H1 (cell line): Measurements from ENCODE around the gene SLC66A3. TPM values are rescaled to one million over a fixed set of nuclear protein-coding genes. Genes with fewer than 3 reads are reported as not detected.
A peak's percentile ranks its signal among the peaks of the same experiment; 100 is the strongest.

Source experiments
- CTCF ChIA-PET: fragments of 300-600 bp; sonication (Branson Sonifier 250); formaldehyde crosslinking; loops from one replicate; lab custom pipeline; 2021; ENCODE audit not compliant: partially characterized antibody; lab: Charles Lee
- POLR2A ChIA-PET: fragments of 300-600 bp; sonication (Branson Sonifier 250); formaldehyde crosslinking; loops from one replicate; lab custom pipeline; 2021; ENCODE audit warnings: inconsistent platforms; ENCODE audit not compliant: partially characterized antibody; lab: Charles Lee
- DNase-seq, 2 experiments: peaks; one replicate each; pipeline versions ENCODE4 v3.0.0 to v3.0.0-alpha.2; 2010 to 2022; ENCODE audit warnings: low spot score in 2 of 2, low read depth in 1 of 2, mixed read lengths in 1 of 2
- FAIRE-seq: peaks from 2 replicates; lab custom pipeline; 2011; peaks lifted over from hg19 to GRCh38; lab: Jason Lieb, UNC
- H2AFZ ChIP-seq: 2 replicates; pipeline ENCODE4 v1.8.1; 2012; ENCODE audit warnings: low read length, inconsistent platforms
- H2AK5ac ChIP-seq: 2 replicates; pipeline ENCODE4 v1.6.1; 2013; ENCODE audit warnings: low read depth, low read length
- H2BK120ac ChIP-seq: replicated peaks from 2 replicates; pipeline ENCODE3; 2013; ENCODE audit warnings: low read depth, low read length, inconsistent platforms
- H2BK12ac ChIP-seq: 2 replicates; pipeline ENCODE4 v1.6.1; 2013; ENCODE audit warnings: low read depth, low read length
- H2BK15ac ChIP-seq: 2 replicates; pipeline ENCODE4 v1.6.1; 2013; ENCODE audit warnings: low read length
- H2BK20ac ChIP-seq: 2 replicates; pipeline ENCODE4 v1.6.1; 2013; ENCODE audit warnings: low read length
- H2BK5ac ChIP-seq: 2 replicates; pipeline ENCODE4 v1.6.1; 2013; ENCODE audit warnings: low read depth, low read length
- H3K14ac ChIP-seq: 2 replicates; pipeline ENCODE4 v1.6.1; 2013; ENCODE audit warnings: inconsistent platforms; ENCODE audit not compliant: insufficient read length
- H3K18ac ChIP-seq: 2 replicates; pipeline ENCODE4 v1.6.1; 2013; ENCODE audit warnings: low read length; ENCODE audit errors: extremely low read depth
- H3K23ac ChIP-seq: 2 replicates; pipeline ENCODE4 v1.6.1; 2013; ENCODE audit warnings: inconsistent platforms; ENCODE audit not compliant: insufficient read length
- H3K23me2 ChIP-seq: 2 replicates; pipeline ENCODE4 v1.6.1; 2013; ENCODE audit warnings: low read depth, low read length
- H3K27ac ChIP-seq: 2 replicates; pipeline ENCODE4 v1.6.1; 2011; ENCODE audit warnings: low read depth, low read length, inconsistent platforms
- H3K27me3 ChIP-seq, 4 experiments: replicated peaks in 1 of 4; 1 replicate in 1 of 4; 2 replicates in 3 of 4; pipeline versions ENCODE4 v1.6.1 to v1.8.1; 2011 to 2013; ENCODE audit warnings: low read length in 3 of 4, mild to moderate bottlenecking in 3 of 4, inconsistent platforms in 2 of 4, mixed read lengths in 2 of 4, moderate library complexity in 1 of 4; ENCODE audit not compliant: control insufficient read depth in 3 of 4, insufficient read depth in 3 of 4; ENCODE audit errors: extremely low read depth in 1 of 4
- H3K36me3 ChIP-seq, 4 experiments: 2 replicates each; pipeline versions ENCODE4 v1.6.1 to v1.8.1; 2011 to 2013; ENCODE audit warnings: mild to moderate bottlenecking in 4 of 4, low read length in 3 of 4, moderate library complexity in 2 of 4, control low read depth in 1 of 4, inconsistent platforms in 1 of 4; ENCODE audit not compliant: insufficient read depth in 4 of 4, control insufficient read depth in 2 of 4
- H3K4ac ChIP-seq: replicated peaks from 2 replicates; pipeline ENCODE3; 2013; ENCODE audit warnings: low read length, low read depth, mixed read lengths, inconsistent platforms; ENCODE audit not compliant: insufficient read length
- H3K4me1 ChIP-seq, 4 experiments: replicated peaks in 1 of 4; 1 replicate in 1 of 4; 2 replicates in 3 of 4; pipeline versions ENCODE4 v1.6.1 to v1.8.1; 2011 to 2013; ENCODE audit warnings: low read length in 3 of 4, inconsistent platforms in 2 of 4, mixed read lengths in 1 of 4; ENCODE audit not compliant: insufficient read depth in 4 of 4, control insufficient read depth in 3 of 4
- H3K4me2 ChIP-seq, 2 experiments: 2 replicates each; pipeline versions ENCODE4 v1.6.1 to v1.8.1; 2011 to 2013; ENCODE audit warnings: low read depth in 2 of 2, low read length in 2 of 2, control low read depth in 1 of 2, inconsistent platforms in 1 of 2, mild to moderate bottlenecking in 1 of 2; ENCODE audit not compliant: insufficient read depth in 1 of 2
- H3K4me3 ChIP-seq, 4 experiments: fragments of 200-600, 300-600 bp in 1 of 4; sonication (generic), shearing (Covaris generic), sonication (Bioruptor Twin) in 1 of 4; 2 replicates each; pipeline versions ENCODE4 v1.5.1 to v1.8.1; 2011 to 2016; ENCODE audit warnings: low read length in 4 of 4, low read depth in 3 of 4, control low read depth in 2 of 4, inconsistent platforms in 2 of 4, mild to moderate bottlenecking in 2 of 4, mixed read lengths in 1 of 4, moderate library complexity in 1 of 4; ENCODE audit not compliant: insufficient read depth in 2 of 4; ENCODE audit errors: extremely low read depth in 1 of 4
- H3K56ac ChIP-seq: replicated peaks from 2 replicates; pipeline ENCODE3; 2013; ENCODE audit warnings: low read depth, mild to moderate bottlenecking, mixed read lengths, low read length, inconsistent platforms; ENCODE audit not compliant: insufficient read length
- H3K79me1 ChIP-seq: 2 replicates; pipeline ENCODE4 v1.6.1; 2013; ENCODE audit warnings: low read depth, low read length, control low read depth
- H3K79me2 ChIP-seq, 2 experiments: 2 replicates each; pipeline versions ENCODE4 v1.6.1 to v1.8.1; 2012 to 2013; ENCODE audit warnings: low read length in 2 of 2, mild to moderate bottlenecking in 2 of 2, inconsistent platforms in 1 of 2; ENCODE audit not compliant: insufficient read depth in 2 of 2, control insufficient read depth in 1 of 2
- H3K9ac ChIP-seq, 4 experiments: replicated peaks in 1 of 4; 1 replicate in 1 of 4; 2 replicates in 3 of 4; pipeline versions ENCODE4 v1.6.1 to v1.8.1; 2011 to 2013; ENCODE audit warnings: low read depth in 3 of 4, low read length in 3 of 4, control low read depth in 2 of 4, mild to moderate bottlenecking in 2 of 4, moderate library complexity in 2 of 4, inconsistent platforms in 1 of 4; ENCODE audit errors: extremely low read depth in 1 of 4
- H3K9me3 ChIP-seq, 2 experiments: 2 replicates each; pipeline versions ENCODE4 v1.6.1 to v1.8.1; 2012 to 2013; ENCODE audit warnings: mild to moderate bottlenecking in 2 of 2, moderate library complexity in 2 of 2, control low read depth in 1 of 2, inconsistent platforms in 1 of 2, low read depth in 1 of 2, low read length in 1 of 2, mixed read lengths in 1 of 2; ENCODE audit not compliant: insufficient read depth in 2 of 2
- H4K20me1 ChIP-seq, 2 experiments: replicated peaks in 1 of 2; 2 replicates each; pipeline versions ENCODE3 to v1.8.1; 2011 to 2013; ENCODE audit warnings: inconsistent platforms in 2 of 2, low read length in 2 of 2, mild to moderate bottlenecking in 1 of 2; ENCODE audit not compliant: insufficient read depth in 2 of 2, control insufficient read depth in 1 of 2
- H4K5ac ChIP-seq: 2 replicates; pipeline ENCODE4 v1.6.1; 2013; ENCODE audit warnings: low read length, low read depth, mixed read lengths, inconsistent platforms; ENCODE audit not compliant: insufficient read length
- H4K8ac ChIP-seq: 2 replicates; pipeline ENCODE4 v1.8.0; 2013; ENCODE audit warnings: mild to moderate bottlenecking, moderate library complexity, low read length, inconsistent platforms; ENCODE audit not compliant: insufficient read depth; ENCODE audit errors: extremely low read depth
- H4K91ac ChIP-seq: replicated peaks from 2 replicates; pipeline ENCODE3; 2013; ENCODE audit warnings: low read length, mixed read lengths, inconsistent platforms; ENCODE audit not compliant: insufficient read length
- KDM4A ChIP-seq: IDR thresholded peaks from one replicate; pipeline ENCODE4 v1.7.1; 2012; ENCODE audit warnings: low read depth, mild to moderate bottlenecking, moderate library complexity, low read length, inconsistent platforms; ENCODE audit not compliant: severe bottlenecking
- SUZ12 ChIP-seq: fragments of 200-600 bp; sonication (generic); IDR thresholded peaks from 2 replicates; pipeline ENCODE4 v1.6.1; 2012; ENCODE audit warnings: mild to moderate bottlenecking, inconsistent platforms, low read length, moderate library complexity, mixed read lengths
- TCF12 ChIP-seq: IDR thresholded peaks from 2 replicates; pipeline ENCODE4 v1.6.1; 2011; ENCODE audit warnings: low read depth, mild to moderate bottlenecking, low read length
- WGBS, 2 experiments: shearing (Covaris generic) in 1 of 2; methylation state at CpG; one replicate each; pipeline versions ENCODE4 v1.1.6 to v1.1.7; 2013 to 2015; ENCODE audit warnings: low lambda C conversion rate in 2 of 2, mixed read lengths in 2 of 2, inconsistent platforms in 1 of 2, low coverage in 1 of 2, missing lambda C conversion rate in 1 of 2; ENCODE audit not compliant: insufficient replicate concordance in 2 of 2, insufficient coverage in 1 of 2, insufficient read length in 1 of 2; ENCODE audit errors: extremely low coverage in 1 of 2, missing lambda C conversion rate in 1 of 2; 5-methylcytosine and 5-hydroxymethylcytosine counted together
- polyA plus RNA-seq, 7 experiments: library from polyadenylated mRNA; depleted of rRNA in 3 of 7; stranded (reverse) in 5 of 7; unstranded in 2 of 7; fragments of >200 nt in 5 of 7; fragments of 200-250 nt in 2 of 7; gene quantifications; 1 replicate in 5 of 7; 2 replicates in 1 of 7; 4 replicates in 1 of 7; pipeline versions ENCODE4 v1.2.1 to v1.2.3, GENCODE V29; 2011 to 2013; ENCODE audit warnings: missing spikeins in 2 of 7, mixed read lengths in 2 of 7
- total RNA-seq: library from RNA; stranded (reverse); fragmentation: NEBNext Ultra II Directional; extraction: Animal tissue kit (Norgen Biotek cat#: 25700); gene quantifications from 2 replicates; pipeline ENCODE4 v1.2.1, GENCODE V29; 2021

SLC66A3 gene
- total and polyA plus RNA-seq, 2 of the 8 experiments (the other 6 are each of a cell fraction or from before 2014, with no cell fraction given) = 8.7 to 27.8 TPM

DNA sequence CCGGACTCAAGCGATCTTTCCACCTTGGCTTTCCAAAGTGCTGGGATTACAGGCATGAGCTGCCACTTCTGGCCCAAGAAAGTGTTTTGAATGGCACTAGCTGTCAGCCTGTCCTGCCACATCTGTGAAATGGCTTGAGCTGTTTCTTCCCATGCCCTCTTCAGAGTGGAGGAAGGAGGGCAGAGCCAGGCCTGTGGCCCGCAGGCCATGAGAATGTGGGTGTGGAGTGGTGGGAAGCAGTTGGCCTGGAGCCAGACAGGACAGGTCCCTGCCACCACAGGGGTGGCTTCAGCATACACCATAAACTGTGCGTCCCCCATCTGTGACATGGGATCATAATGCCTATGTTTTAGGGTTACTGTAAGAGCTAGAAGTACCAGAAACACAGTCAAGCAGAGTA is 6.5 kb downstream of the SLC66A3 start:
- H2BK5ac ChIP-seq = no peak overlapping the region
- H3K14ac ChIP-seq = no peak overlapping the region
- no peaks in the 10 kb centered on the region for H3K27me3 ChIP-seq
- no peak overlapping the region for H3K9ac ChIP-seq
- H2BK20ac ChIP-seq = no peak overlapping the region
- H3K23me2 ChIP-seq = no peaks in the 10 kb centered on the region
- no peak overlapping the region for H3K4me3 ChIP-seq
- FAIRE-seq (no peak), DNase-seq (no peak)
- no peak overlapping the region for H3K4ac ChIP-seq
- no peaks in the 10 kb centered on the region for H3K79me1 ChIP-seq
- H2BK12ac ChIP-seq = no peak overlapping the region
- H4K91ac ChIP-seq = no peak overlapping the region
- H3K9me3 ChIP-seq = no peaks in the 10 kb centered on the region
- H2AFZ ChIP-seq = no peak overlapping the region
- H3K4me1 ChIP-seq = no peaks in the 10 kb centered on the region
- H2AK5ac ChIP-seq = no peak overlapping the region
- TF ChIP-seq KDM4A (no peak), TCF12 (no peak), SUZ12 (no peak)
- no peaks in the 10 kb centered on the region for H3K36me3 ChIP-seq
- no peak overlapping the region for H3K27ac ChIP-seq
- H3K79me2 ChIP-seq = no peaks in the 10 kb centered on the region
- no peak overlapping the region for H3K4me2 ChIP-seq
- ChIA-PET CTCF (interaction anchor here (0.7 to 3.1 kb wide), 7 partner anchors 9 to 256 kb away, joined by 3 to 29 read pairs (median 4); a partner anchor contains a TSS), POLR2A (no interaction called here)
- peak overlapping the region; percentile 68 for H4K8ac ChIP-seq
- no peak overlapping the region for H2BK120ac ChIP-seq
- no peak overlapping the region for H4K5ac ChIP-seq
- H2BK15ac ChIP-seq = no peak overlapping the region
- WGBS, 2 experiments = 90% methylated on average over 4 of the region's 4 CpGs; no CpG with 5 or more reads in 1 of the 2 experiments
- H3K56ac ChIP-seq = no peak overlapping the region
- no peak overlapping the region for H3K18ac ChIP-seq
- no peaks in the 10 kb centered on the region for H4K20me1 ChIP-seq
- H3K23ac ChIP-seq = no peak overlapping the region
